Islet precursor cell (in vitro differentiated cells): ENCODE measurements around the gene PSME3IP1.
"Not testable (repeated sequence)": the region's sequence is repeated elsewhere in the genome, so short reads cannot be mapped to it uniquely, and the experiment has no call there.

Source experiments
- DNase-seq: peaks from one replicate; pipeline ENCODE4 v3.0.0-alpha.2; 2018

Gene PSME3IP1

GRCh38 chr16:57185945-57186871, at the start of gene PSME3IP1, which contains the start of gene RSPRY1:
Gene PSME3IP1 (minus strand): TSS chr16:57186039. CDS start chr16:57173854, 12,185 bp downstream.
Gene RSPRY1 (plus strand): TSS chr16:57186329. CDS start chr16:57204659, 18,330 bp downstream.
- DNase-seq = peak; percentile 100

GRCh38 chr16:57235128-57236021, 49.5 kb upstream of the PSME3IP1 start:
- no peak for DNase-seq

DNA sequence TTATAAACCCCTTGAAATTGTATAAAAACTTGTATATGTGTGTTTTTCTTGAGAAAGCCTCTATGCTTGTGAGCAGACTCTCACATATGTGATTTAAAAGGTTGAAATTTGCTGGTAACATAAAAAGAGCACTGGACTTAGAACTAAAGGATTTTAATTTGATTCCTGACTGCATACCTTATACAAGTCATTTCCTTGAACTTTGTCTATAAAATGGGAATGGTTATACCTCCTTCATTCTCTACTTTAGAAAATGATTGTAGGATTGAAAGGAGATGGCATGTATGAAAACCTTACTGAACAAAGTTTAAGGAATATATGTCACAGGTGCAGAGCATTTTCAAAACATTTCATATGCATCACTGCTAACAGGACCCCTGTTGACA, 48.9 kb upstream of the PSME3IP1 start:
- no peak for DNase-seq

DNA sequence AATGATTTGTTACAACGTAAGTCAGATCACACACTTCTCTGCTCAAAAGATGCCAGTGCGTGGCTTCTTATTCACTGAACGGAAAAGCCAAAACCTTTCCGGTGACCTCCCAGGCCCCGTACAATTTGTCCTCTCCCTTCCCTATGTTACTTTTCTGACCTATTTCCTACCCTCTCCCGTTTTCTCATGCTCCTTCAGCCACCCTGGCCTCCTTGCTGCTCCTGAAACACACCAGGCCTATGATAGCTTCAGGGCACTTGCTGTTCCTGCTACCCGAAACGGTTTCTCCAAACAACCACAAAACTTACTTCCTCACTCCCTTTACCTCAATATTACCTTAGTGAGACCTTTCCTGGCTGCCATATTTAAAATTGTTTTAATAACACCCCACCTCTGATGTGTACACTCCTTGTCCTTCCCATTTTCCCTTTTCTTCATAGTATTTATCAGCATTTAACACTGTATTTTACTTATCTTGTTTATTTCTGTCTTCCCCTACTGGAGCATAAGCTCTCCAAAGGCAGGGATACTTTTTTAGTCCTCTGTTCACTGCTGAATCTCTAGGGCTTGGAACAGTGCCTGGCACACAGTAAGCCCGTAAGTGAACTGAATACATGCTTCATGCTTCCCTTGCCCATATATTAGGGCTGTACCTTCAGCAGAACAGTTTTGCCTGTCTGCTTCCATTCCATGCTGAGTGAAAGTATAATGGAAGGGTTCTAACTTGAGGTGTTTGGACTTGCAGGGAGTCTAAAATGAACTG, 48.3 kb upstream of the PSME3IP1 start:
- DNase-seq = no peak

DNA sequence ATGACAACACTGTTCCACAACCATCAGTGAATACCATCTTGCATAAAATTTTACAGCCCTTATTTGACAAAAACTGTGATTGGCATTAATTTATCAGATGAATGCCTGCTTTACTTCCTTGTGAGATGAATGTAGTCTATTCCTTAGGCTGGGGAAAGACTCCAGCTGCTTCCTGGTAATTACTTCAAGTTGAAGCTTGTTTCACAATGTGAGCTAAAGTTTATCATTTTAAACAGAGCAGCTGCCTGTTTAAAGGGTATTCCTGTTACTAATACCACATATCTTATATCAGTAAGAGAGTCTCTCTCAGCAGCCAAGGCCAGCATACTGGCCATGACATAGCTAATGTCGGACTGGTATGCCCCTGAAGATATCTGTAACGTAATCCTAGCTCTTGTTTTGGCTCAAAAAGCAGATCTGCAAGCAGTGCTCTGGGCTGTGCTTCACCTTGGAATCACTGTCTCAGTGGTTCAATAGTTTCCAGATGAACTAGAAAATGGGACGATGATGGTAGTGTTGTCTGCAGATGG, 46.0 kb upstream of the PSME3IP1 start:
- no peak for DNase-seq

- DNase-seq = no peak
Measured at GRCh38 chr16:57229079-57229478, 43.2 kb upstream of the PSME3IP1 start.

- no peak for DNase-seq
Measured at GRCh38 chr16:57226701-57227621, 41.1 kb upstream of the PSME3IP1 start.

DNA sequence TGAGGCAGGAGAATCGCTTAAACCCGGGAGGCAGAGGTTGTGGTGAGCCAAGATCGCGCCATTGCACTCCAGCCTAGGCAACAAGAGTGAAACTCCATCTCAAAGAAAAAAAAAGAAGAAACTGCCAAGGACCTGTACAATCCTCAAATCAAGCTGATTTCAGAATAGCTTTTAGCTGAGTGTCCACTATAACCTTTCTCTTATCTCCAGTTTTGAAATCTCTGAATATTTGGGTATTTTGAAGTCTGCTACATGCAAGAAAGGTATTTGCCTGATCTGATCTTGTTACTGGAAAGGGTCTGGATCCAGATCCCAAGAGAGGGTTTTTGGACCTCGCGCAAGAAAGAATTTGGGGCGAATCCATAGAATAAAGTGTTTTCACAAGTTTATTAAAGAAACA, 40.1 kb upstream of the PSME3IP1 start:
- no peak for DNase-seq

- no peak for DNase-seq
Measured at GRCh38 chr16:57224651-57225335, 39.0 kb upstream of the PSME3IP1 start.

GRCh38 chr16:57223057-57223456, 37.2 kb upstream of the PSME3IP1 start:
- DNase-seq = no peak

DNA sequence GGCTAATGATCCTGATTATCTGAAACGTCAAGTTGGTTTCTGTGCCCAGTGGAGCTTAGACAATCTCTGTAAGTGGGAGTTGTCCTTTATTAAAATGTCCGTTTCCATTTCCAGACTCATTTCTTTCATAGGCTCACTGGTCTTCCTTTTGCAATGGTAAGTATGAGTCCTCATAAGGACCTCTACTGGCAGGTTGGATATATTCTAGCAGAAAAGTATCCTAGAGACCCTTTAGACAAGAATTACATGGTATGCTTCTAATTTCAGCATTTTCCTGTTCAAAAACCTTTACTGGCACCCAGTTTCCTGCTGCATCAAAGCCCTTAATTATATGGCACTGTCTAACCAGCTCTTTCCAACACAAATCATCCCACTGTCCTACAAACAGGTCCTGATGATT, 31.1 kb upstream of the PSME3IP1 start:
- DNase-seq = no peak

DNA sequence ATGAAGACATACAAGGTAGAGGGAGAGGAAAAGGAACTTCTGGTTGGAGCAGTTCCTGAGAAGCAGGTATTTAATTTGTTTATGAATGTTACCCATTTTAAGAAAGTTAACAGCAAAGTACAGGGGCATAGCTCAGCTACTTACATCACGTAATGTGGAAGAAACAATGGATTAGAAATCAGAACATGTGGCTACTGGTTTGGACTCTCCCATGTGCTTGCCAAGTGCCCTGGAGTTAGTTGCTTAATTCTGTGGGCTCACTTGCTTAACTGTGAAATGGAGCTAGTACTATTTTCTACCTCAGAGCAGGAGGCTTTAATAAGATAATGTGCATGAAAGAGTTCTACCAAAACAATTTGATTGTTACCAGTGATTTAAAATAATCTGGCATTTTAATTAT, 27.6 kb upstream of the PSME3IP1 start:
- DNase-seq = no peak

DNA sequence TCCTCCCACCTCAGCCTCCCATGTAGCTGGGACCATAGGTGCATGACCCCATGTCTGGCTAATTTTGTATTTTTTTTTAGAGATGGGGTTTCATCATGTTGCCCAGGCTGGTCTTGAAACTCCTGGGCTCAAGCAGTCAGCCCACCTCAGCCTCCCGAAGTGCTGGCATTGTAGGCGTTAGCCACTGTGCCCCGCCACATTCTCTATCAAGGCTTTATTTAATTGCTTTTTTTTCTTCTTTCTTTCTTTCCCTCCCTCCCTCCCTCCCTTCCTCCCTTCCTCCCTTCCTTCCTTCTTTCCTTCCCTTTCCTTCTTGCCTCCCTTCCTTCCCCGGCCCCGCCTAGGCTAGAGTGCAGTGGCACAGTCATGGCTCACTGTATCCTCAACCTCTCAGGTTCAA, 23.9 kb upstream of the PSME3IP1 start:
- DNase-seq = no peak

DNA sequence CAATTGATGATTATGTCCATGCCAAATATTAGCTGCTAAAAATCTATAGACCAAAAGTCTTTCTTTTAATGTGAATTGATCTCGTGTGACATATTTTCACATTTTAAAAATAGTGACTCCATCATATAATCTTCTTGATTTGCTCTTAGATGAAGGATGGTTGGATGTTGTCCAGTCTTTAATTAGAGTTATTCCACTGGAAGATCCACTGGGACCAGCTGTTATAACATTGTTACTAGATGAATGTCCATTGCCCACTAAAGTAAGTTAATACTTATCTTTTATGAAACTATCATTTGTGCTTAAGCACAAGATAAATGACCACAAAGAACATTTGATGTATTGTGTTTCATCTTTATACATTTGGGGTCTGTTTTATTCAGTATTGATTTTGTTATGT, 23.1 kb upstream of the PSME3IP1 start:
- no peak for DNase-seq

GRCh38 chr16:57204675-57205074, 18.8 kb upstream of the PSME3IP1 start:
- peak; percentile 54 for DNase-seq

- no peak for DNase-seq
Measured at GRCh38 chr16:57203451-57203850, 17.6 kb upstream of the PSME3IP1 start.

DNA sequence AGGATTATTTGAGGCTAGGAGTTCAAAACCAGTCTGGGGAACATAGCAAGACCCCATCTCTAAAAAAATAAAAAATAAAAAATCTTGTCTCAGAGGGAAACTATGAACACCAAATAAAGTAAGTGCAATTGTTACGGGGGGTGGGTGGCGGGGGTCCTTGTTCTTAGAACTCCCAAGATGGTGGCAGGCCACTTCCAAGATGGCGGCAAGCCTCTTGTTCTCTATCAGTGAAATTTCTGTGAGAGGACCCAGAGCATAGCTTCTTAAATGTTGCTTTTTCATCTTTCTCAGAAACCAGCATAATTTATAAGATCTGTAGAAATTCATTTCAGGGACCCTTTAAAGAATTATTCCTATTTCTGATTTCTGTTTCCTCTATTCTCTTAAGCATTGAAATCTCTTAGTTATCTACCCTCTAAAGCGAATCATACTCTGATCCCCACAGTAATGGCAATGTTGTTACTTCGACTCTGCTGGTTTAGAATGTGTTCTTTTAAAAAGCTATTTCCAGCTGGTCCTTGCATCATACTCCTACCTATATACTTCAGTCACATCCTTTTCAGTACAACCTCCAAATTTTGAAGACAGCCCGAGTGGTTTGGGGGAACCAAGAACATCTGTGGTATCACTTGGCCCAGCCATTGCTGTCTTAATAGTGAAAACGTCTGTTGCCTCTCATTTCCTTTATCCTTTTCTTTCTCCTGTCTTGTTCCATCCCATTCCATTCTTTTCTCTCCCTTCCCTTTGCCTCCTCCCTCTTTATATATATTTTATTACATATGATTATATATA, 16.5 kb upstream of the PSME3IP1 start:
- no peak for DNase-seq

GRCh38 chr16:57200926-57201325, 15.1 kb upstream of the PSME3IP1 start:
- not testable (repeated sequence) for DNase-seq

DNA sequence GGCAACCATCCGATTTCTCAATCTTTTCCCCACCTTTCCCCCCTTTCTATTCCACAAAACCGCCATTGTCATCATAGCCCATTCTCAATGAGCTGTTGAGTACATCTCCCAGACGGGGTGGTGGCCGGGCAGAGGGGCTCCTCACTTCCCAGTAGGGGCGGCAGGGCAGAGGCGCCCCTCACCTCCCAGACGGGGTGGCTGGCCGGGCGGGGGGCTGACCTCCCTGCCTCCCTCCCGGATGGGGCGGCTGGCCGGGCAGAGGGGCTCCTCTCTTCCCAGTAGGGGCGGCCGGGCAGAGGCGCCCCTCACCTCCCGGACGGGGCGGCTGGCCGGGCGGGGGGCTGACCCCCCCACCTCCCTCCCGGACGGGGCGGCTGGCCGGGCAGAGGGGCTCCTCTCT, 14.5 kb upstream of the PSME3IP1 start:
- not testable (repeated sequence) for DNase-seq

- DNase-seq = no peak
Measured at GRCh38 chr16:57196753-57197152, 10.9 kb upstream of the PSME3IP1 start.
